Effector memory CD8-positive, alpha-beta T cell (primary cell): ENCODE results near the gene TEKTIP1.

Experiments used
- ATAC-seq: fragments of 150-1000 bp; cut with Tn5 transposase; replicated peaks from 2 replicates; pipeline ENCODE4 v1.10.0; 2021; ENCODE audit warnings: mild to moderate bottlenecking, moderate library complexity
- DNase-seq, 3 experiments: peaks; one replicate each; pipeline ENCODE4 v3.0.0; 2021
- H3K27ac Mint-ChIP-seq, 2 donors: one replicate each; pipeline ENCODE4 v1.8.0; 2022; ENCODE audit warnings: mild to moderate bottlenecking in 2 of 2, mixed read lengths in 2 of 2, moderate library complexity in 2 of 2
- H3K27me3 Mint-ChIP-seq, 2 donors: one replicate each; pipeline ENCODE4 v1.8.0; 2022; ENCODE audit warnings: mixed read lengths in 2 of 2
- H3K36me3 Mint-ChIP-seq: one replicate; pipeline ENCODE4 v1.8.0; 2022; ENCODE audit warnings: mild to moderate bottlenecking, moderate library complexity, mixed read lengths; ENCODE audit not compliant: insufficient read depth
- H3K4me1 Mint-ChIP-seq, 2 donors: one replicate each; pipeline ENCODE4 v1.8.0; 2022; ENCODE audit warnings: low read depth in 2 of 2, mixed read lengths in 2 of 2
- H3K4me3 Mint-ChIP-seq, 2 donors: one replicate each; pipeline ENCODE4 v1.8.0; 2022; ENCODE audit warnings: mild to moderate bottlenecking in 2 of 2, mixed read lengths in 2 of 2, moderate library complexity in 2 of 2
- H3K9me3 Mint-ChIP-seq, 2 donors: one replicate each; pipeline ENCODE4 v1.8.0; 2022; ENCODE audit warnings: mixed read lengths in 2 of 2
- total RNA-seq, 9 experiments: gene quantifications; one replicate each; lab custom pipeline; 2026; lab: John Stamatoyannopoulos, UW

Gene TEKTIP1
- 0 to 4.8 (median 2.3) reads per million in 9 experiments for total RNA-seq

- Mint-ChIP-seq H3K27ac (peak within 1 kb of the TSS in 1 of 2 donors; percentile 82), H3K4me1 (peaks cover 3 to 5% of the 10 kb centered on the region in 2 donors), H3K9me3 (no peaks in the 10 kb centered on the region), H3K27me3 (no peaks in the 10 kb centered on the region), H3K4me3 (no peak within 1 kb of the TSS), H3K36me3 (peaks cover 44% of the 10 kb centered on the region)
- DNase-seq (no peak), ATAC-seq (no peak)
Observed at GRCh38 chr19:3538965-3539755, at the start of gene TEKTIP1. Gene TEKTIP1, plus strand, starts transcription at chr19:3539174. Its CDS starts 4 bp downstream, at chr19:3539178.

DNA sequence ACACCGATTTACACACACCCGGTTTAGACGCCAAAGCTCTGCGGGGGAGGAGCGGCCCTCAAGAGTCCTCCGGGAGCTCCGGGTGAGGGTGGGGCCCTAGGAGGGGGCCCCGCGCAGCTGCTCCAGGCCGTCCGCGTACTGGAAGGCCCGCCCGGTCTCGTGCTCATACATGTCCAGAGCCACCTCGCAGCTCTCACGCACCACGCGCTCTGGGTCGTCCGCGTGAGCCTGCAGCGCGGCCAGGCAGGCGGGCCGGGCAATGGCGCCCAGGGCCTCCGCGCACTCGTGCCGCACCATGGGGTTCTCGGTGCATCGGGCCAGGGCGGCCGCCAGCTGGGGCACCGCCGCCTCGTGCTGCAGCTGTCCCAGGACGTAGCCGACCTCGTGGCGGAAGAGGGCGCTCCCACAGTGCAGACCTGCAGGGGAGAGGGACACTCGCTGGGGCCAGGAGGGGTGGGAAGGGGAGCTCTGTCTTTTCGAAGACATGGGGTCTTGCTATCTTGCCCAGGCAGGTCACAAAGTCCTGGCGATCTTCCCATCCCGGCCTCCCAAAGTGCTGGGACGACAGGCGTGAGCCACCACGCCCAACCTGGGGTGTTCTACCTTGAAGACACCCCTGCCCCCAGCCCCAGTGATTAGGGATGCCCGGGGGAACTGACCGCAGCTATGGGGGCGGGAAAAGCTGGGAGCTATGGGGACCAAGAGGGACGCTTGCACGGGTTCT, 47.4 kb upstream of the TEKTIP1 start:
- no peaks in the 10 kb centered on the region for H3K27me3 Mint-ChIP-seq
- H3K27ac Mint-ChIP-seq, result no peak overlapping the region
- H3K36me3 Mint-ChIP-seq, result peaks cover 24% of the 10 kb centered on the region
- ATAC-seq, result no peak
- H3K9me3 Mint-ChIP-seq, result no peaks in the 10 kb centered on the region
- DNase-seq, result no peak
- H3K4me1 Mint-ChIP-seq, result no peaks in the 10 kb centered on the region
- no peak overlapping the region for H3K4me3 Mint-ChIP-seq

- Mint-ChIP-seq H3K36me3 (peaks cover 24% of the 10 kb centered on the region), H3K4me1 (peaks cover 0 to 3% of the 10 kb centered on the region in 2 donors), H3K27ac (peak overlapping the region in 1 of 2 donors; percentile 72), H3K4me3 (no peak overlapping the region), H3K9me3 (no peaks in the 10 kb centered on the region), H3K27me3 (no peaks in the 10 kb centered on the region)
- no peak for DNase-seq
- no peak for ATAC-seq
Observed at GRCh38 chr19:3492131-3492839, 46.7 kb upstream of the TEKTIP1 start.

- peaks cover 25% of the 10 kb centered on the region for H3K36me3 Mint-ChIP-seq
- no peak overlapping the region for H3K4me3 Mint-ChIP-seq
- peak overlapping the region; percentile 65 to 72 for H3K27ac Mint-ChIP-seq
- no peaks in the 10 kb centered on the region for H3K27me3 Mint-ChIP-seq
- H3K9me3 Mint-ChIP-seq, result no peaks in the 10 kb centered on the region
- ATAC-seq, result no peak
- no peak for DNase-seq
- H3K4me1 Mint-ChIP-seq, result peaks cover 0 to 4% of the 10 kb centered on the region in 2 donors
Observed at GRCh38 chr19:3492919-3493318, 46.1 kb upstream of the TEKTIP1 start.

- no peaks in the 10 kb centered on the region for H3K9me3 Mint-ChIP-seq
- ATAC-seq (no peak), DNase-seq (no peak)
- peaks cover 27% of the 10 kb centered on the region for H3K36me3 Mint-ChIP-seq
- H3K27ac Mint-ChIP-seq, result peak overlapping the region in 1 of 2 donors; percentile 65
- peaks cover 0 to 5% of the 10 kb centered on the region in 2 donors for H3K4me1 Mint-ChIP-seq
- peak overlapping the region in 1 of 2 donors; percentile 22 for H3K4me3 Mint-ChIP-seq
- H3K27me3 Mint-ChIP-seq, result no peaks in the 10 kb centered on the region
Observed at GRCh38 chr19:3493651-3494050, 45.3 kb upstream of the TEKTIP1 start.

DNA sequence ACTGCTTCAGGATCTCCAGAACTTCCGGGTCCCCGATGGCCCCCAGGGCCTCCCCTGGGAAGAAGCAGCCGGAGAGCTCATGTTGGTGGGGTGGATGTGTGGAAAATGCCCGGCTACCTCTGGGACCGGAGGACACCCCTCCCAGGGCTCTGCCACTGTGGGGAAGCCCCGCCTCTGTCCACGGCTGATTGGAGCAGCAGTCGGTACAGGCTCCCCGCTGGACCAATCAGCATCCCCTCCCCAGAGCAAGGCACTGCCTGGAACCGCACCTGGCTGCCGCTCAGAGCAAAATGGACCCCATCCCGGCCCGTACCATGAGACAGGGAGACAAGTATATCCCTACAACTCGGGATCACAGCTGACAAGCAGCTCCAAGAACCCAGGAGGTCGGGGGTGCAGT, 44.9 kb upstream of the TEKTIP1 start:
- DNase-seq, result no peak
- Mint-ChIP-seq H3K27ac (no peak overlapping the region), H3K27me3 (no peaks in the 10 kb centered on the region), H3K4me3 (no peak overlapping the region), H3K4me1 (peaks cover 2 to 6% of the 10 kb centered on the region in 2 donors), H3K9me3 (no peaks in the 10 kb centered on the region), H3K36me3 (peaks cover 29% of the 10 kb centered on the region)
- no peak for ATAC-seq

- H3K36me3 Mint-ChIP-seq, result peaks cover 33% of the 10 kb centered on the region
- H3K9me3 Mint-ChIP-seq, result no peaks in the 10 kb centered on the region
- peaks cover 6 to 8% of the 10 kb centered on the region in 2 donors for H3K4me1 Mint-ChIP-seq
- H3K27ac Mint-ChIP-seq, result no peak overlapping the region
- H3K27me3 Mint-ChIP-seq, result no peaks in the 10 kb centered on the region
- no peak overlapping the region for H3K4me3 Mint-ChIP-seq
- DNase-seq, result no peak
- no peak for ATAC-seq
Observed at GRCh38 chr19:3494559-3494958, 44.4 kb upstream of the TEKTIP1 start.

- Mint-ChIP-seq H3K27me3 (no peaks in the 10 kb centered on the region), H3K27ac (peak overlapping the region in 1 of 2 donors; percentile 61), H3K9me3 (no peaks in the 10 kb centered on the region), H3K36me3 (peaks cover 45% of the 10 kb centered on the region), H3K4me1 (peaks cover 15 to 19% of the 10 kb centered on the region in 2 donors), H3K4me3 (no peak overlapping the region)
- ATAC-seq, result no peak
- no peak for DNase-seq
Observed at GRCh38 chr19:3496392-3497273, 42.3 kb upstream of the TEKTIP1 start.

DNA sequence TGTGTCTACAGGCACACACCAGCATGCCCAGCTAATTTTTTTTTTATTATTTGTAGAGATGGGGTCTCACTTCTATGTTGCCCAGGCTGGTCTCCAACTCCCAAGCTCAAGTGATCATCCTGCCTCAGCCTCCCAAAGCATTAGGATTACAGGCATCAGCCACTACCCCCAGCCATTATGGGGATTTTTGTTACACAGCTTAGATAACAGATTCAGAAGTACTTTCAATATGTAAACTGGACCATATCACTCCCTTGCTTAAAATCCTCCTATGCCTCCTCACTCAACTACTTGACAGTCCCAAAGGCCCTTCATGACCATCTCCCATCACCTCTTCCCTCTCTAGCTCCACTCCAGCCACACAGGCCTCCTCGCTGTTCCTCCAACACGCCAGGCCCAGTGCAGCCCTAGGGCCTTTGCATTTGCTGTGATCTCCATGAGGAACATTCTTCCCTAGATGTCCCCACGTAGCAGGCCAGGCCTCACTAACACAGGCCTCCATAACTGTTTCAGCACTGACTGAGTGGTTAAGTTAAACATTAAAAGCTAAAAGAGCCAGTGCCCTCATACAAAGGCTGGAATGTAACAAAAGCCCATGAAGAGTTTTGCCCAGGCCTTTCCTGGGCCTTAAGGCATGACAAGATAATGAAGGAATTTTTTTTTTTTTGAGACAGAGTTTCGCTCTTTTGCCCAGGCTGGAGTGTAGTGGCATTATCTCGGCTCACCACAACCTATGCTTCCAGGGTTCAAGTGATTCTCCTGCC, 41.0 kb upstream of the TEKTIP1 start:
- H3K36me3 Mint-ChIP-seq, result peaks cover 45% of the 10 kb centered on the region
- no peak for DNase-seq
- ATAC-seq, result no peak
- no peak overlapping the region for H3K27ac Mint-ChIP-seq
- H3K4me1 Mint-ChIP-seq, result peaks cover 15 to 19% of the 10 kb centered on the region in 2 donors
- H3K27me3 Mint-ChIP-seq, result no peaks in the 10 kb centered on the region
- H3K4me3 Mint-ChIP-seq, result no peak overlapping the region
- H3K9me3 Mint-ChIP-seq, result no peaks in the 10 kb centered on the region

DNA sequence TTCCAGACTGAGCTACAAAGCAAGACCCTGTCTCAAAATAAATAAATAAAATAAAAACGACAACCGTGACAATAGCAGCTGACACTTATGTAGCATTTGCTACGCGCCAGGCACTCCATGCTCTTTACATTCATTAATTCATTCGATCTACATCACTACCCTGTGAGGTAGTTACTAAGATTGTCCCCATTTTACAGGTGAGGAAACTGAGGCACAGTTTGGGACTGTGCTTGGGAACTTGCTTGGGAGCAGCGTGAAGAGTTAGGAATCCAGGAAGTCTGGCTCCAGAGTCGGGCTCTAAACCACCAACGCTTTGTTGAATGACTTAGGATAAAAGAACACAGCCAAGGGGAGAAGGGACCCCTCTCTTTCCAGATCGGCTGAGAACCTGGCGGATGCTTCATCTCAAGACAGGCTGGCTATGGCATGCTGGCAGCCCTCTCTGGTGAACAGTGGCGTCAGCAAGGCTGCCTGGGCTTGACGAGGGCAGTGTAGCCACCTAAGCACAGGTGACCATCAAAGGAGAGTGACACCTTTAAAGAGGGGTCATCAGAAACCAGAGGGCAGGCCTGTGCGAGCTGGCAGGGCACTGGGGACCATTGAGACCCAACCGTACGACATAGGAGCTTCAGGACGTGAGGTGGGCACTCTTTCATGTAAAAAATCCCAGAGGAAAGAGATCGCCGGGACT, 39.1 kb upstream of the TEKTIP1 start:
- peak overlapping the region; percentile 99 to 100 for H3K27ac Mint-ChIP-seq
- no peaks in the 10 kb centered on the region for H3K9me3 Mint-ChIP-seq
- ATAC-seq, result no peak
- H3K4me1 Mint-ChIP-seq, result peaks cover 15 to 21% of the 10 kb centered on the region in 2 donors
- DNase-seq, result no peak
- peak overlapping the region; percentile 92 to 96 for H3K4me3 Mint-ChIP-seq
- peaks cover 35% of the 10 kb centered on the region for H3K36me3 Mint-ChIP-seq
- H3K27me3 Mint-ChIP-seq, result no peaks in the 10 kb centered on the region

DNA sequence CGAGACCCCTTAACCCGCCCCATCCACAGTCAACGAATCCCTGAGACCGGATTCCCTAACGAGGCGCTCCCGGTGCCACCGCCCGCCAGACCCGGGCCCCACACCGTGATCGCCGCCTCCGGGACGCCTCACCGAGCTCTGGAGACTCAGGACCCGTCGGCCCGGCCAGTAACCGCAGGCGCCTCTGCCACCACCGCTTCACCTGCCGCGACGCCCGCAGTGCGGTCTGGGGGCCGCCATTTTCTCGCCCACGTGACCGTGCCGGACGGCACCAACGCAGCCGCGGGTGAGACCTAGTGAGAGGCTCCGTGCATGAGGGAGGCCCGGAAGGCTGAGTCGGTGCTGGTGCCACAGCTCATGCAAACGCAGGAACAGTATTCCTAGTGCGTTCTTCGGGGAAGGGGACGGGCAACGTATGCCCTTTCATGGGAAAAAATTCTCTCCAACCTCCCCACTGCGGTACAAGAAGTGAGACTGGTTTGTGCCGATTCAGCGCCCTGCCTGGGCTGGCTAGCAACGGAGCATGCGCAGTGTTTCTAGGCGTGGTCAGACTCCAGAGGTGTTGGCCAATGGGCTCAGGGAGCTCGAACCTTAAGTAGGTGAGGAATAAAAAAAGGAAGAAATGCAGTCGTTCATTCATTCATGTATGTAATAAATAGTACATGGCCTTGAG, 38.4 kb upstream of the TEKTIP1 start, which contains the start of gene DOHH:
TSS of gene DOHH (minus strand) at position 246 of the 673 bp plus-strand sequence. CDS start 3,860 bp downstream, outside the sequence.
- Mint-ChIP-seq H3K36me3 (peaks cover 34% of the 10 kb centered on the region), H3K9me3 (no peaks in the 10 kb centered on the region), H3K27me3 (no peaks in the 10 kb centered on the region), H3K27ac (peak within 1 kb of the TSS; percentile 99 to 100), H3K4me3 (peak within 1 kb of the TSS; percentile 92 to 96), H3K4me1 (peaks cover 19 to 24% of the 10 kb centered on the region in 2 donors)
- peak; percentile 90 to 91 (median 90) for DNase-seq
- peak; percentile 86 for ATAC-seq
